Panc1 (cell line): ENCODE data around the gene ZBTB40.

ENCODE experiments used
- POLR2AphosphoS5 ChIP-seq: IDR thresholded peaks from 2 replicates; pipeline ENCODE4 v1.6.1; 2012; ENCODE audit warnings: mild to moderate bottlenecking, low read depth, low read length, moderate library complexity
- TF ChIP-seq, protein P1 (sequence below): fragments of 450-650 bp; IDR thresholded peaks from 2 replicates; pipeline ENCODE4 v1.5.1; 2017; ENCODE audit warnings: mild to moderate bottlenecking

DNA sequence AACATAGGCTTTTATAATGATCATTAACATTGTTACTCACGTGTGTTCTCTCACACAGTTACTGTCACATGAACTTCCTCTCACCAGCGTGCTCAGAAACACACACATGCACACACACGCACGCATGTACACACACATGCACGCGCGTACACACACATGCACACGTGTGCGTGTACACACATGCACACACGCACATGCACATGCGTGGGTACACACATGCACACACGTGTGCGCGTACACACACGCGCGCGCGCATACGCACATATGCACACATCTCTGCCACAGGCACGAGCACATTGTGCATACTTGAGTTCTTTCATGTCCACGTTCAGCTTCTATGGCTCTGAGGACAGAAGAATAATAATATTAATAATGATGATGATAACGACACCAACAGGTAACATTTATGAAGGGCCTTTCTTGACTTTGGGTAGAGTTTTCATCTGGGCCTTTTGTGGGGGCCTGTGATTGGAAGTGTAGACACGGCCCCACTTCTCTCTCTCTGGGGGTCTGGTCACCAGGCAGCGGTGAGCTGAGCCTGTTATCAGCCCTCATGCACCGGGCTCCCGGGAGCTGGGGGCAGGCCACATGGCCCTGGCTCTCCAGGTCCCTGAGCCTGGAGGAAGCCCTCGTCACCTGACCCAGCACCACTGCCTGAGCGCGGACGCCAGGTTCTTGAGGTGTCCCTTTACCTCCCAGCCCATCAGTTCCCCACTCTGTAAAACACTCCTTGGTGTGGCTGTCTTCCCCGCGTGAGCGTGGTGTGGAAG, 118.7 kb downstream of the ZBTB40 start:
- TF ChIP-seq, protein P1, sequence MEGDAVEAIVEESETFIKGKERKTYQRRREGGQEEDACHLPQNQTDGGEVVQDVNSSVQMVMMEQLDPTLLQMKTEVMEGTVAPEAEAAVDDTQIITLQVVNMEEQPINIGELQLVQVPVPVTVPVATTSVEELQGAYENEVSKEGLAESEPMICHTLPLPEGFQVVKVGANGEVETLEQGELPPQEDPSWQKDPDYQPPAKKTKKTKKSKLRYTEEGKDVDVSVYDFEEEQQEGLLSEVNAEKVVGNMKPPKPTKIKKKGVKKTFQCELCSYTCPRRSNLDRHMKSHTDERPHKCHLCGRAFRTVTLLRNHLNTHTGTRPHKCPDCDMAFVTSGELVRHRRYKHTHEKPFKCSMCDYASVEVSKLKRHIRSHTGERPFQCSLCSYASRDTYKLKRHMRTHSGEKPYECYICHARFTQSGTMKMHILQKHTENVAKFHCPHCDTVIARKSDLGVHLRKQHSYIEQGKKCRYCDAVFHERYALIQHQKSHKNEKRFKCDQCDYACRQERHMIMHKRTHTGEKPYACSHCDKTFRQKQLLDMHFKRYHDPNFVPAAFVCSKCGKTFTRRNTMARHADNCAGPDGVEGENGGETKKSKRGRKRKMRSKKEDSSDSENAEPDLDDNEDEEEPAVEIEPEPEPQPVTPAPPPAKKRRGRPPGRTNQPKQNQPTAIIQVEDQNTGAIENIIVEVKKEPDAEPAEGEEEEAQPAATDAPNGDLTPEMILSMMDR, result no peak
- TF ChIP-seq POLR2AphosphoS5, result no peak
